Measurements from ENCODE around the gene OPN5.
"Not testable (repeated sequence)": the region's sequence is repeated elsewhere in the genome, so short reads cannot be mapped to it uniquely, and the experiment has no call there.

OPN5 gene

GRCh38 chr6:47781732-47782131 lies at the start of gene OPN5:
OPN5 (plus strand) TSS chr6:47782032; CDS start chr6:47782067, 35 bp downstream.
- Histone ChIP-seq H3K27ac (ENCODE audit: low read length) (no peak within 1 kb of the TSS), H3K4me3 (ENCODE audit: low read length) (no peak within 1 kb of the TSS), H3K9me3 (ENCODE audit: insufficient read depth, low read depth, low read length) (no peaks in the 10 kb centered on the region), H3K4me1 (ENCODE audit: insufficient read depth, low read length) (no peaks in the 10 kb centered on the region), H3K9ac (ENCODE audit: low read depth, low read length) (no peak within 1 kb of the TSS), H3K36me3 (ENCODE audit: insufficient read depth, low read depth, low read length) (no peaks in the 10 kb centered on the region), H3K27me3 (ENCODE audit: insufficient read depth, low read length) (peaks cover 3% of the 10 kb centered on the region; the same call in 1 of the 2 replicates)

- H3K9ac ChIP-seq (ENCODE audit: low read depth, low read length) = no peak overlapping the region
- peaks cover 35% of the 10 kb centered on the region for H3K4me1 ChIP-seq (ENCODE audit: insufficient read depth, low read length)
- no peak overlapping the region for H3K27ac ChIP-seq (ENCODE audit: low read length)
- no peaks in the 10 kb centered on the region for H3K9me3 ChIP-seq (ENCODE audit: insufficient read depth, low read depth, low read length)
- H3K4me3 ChIP-seq (ENCODE audit: low read length) = peak overlapping the region; percentile 39; the same call in 1 of the 2 replicates
- no peaks in the 10 kb centered on the region for H3K36me3 ChIP-seq (ENCODE audit: insufficient read depth, low read depth, low read length)
- no peaks in the 10 kb centered on the region for H3K27me3 ChIP-seq (ENCODE audit: insufficient read depth, low read length)
Measured at GRCh38 chr6:47733879-47734558, 47.8 kb upstream of the OPN5 start.

- no peaks in the 10 kb centered on the region for H3K9me3 ChIP-seq (ENCODE audit: insufficient read depth, low read depth, low read length)
- H3K36me3 ChIP-seq (ENCODE audit: insufficient read depth, low read depth, low read length) = no peaks in the 10 kb centered on the region
- no peaks in the 10 kb centered on the region for H3K27me3 ChIP-seq (ENCODE audit: insufficient read depth, low read length)
- peaks cover 35% of the 10 kb centered on the region for H3K4me1 ChIP-seq (ENCODE audit: insufficient read depth, low read length)
- H3K4me3 ChIP-seq (ENCODE audit: low read length) = peak overlapping the region; percentile 39
- no peak overlapping the region for H3K27ac ChIP-seq (ENCODE audit: low read length)
- 0 out of 2 replicates have a peak overlapping the region, but pooled peaks have one; percentile 6 for H3K9ac ChIP-seq (ENCODE audit: low read depth, low read length)
Measured at GRCh38 chr6:47734831-47735481, 46.9 kb upstream of the OPN5 start.

- H3K4me3 ChIP-seq (ENCODE audit: low read length) = no peak overlapping the region
- no peak overlapping the region for H3K9ac ChIP-seq (ENCODE audit: low read depth, low read length)
- H3K27ac ChIP-seq (ENCODE audit: low read length) = no peak overlapping the region
- peaks cover 39% of the 10 kb centered on the region for H3K4me1 ChIP-seq (ENCODE audit: insufficient read depth, low read length)
- no peaks in the 10 kb centered on the region for H3K9me3 ChIP-seq (ENCODE audit: insufficient read depth, low read depth, low read length)
- H3K27me3 ChIP-seq (ENCODE audit: insufficient read depth, low read length) = no peaks in the 10 kb centered on the region
- H3K36me3 ChIP-seq (ENCODE audit: insufficient read depth, low read depth, low read length) = no peaks in the 10 kb centered on the region
Measured at GRCh38 chr6:47736083-47736700, 45.6 kb upstream of the OPN5 start.

- Histone ChIP-seq H3K4me3 (ENCODE audit: low read length) (no peak overlapping the region), H3K4me1 (ENCODE audit: insufficient read depth, low read length) (peaks cover 39% of the 10 kb centered on the region), H3K27me3 (ENCODE audit: insufficient read depth, low read length) (no peaks in the 10 kb centered on the region), H3K9me3 (ENCODE audit: insufficient read depth, low read depth, low read length) (no peaks in the 10 kb centered on the region), H3K36me3 (ENCODE audit: insufficient read depth, low read depth, low read length) (no peaks in the 10 kb centered on the region), H3K9ac (ENCODE audit: low read depth, low read length) (no peak overlapping the region), H3K27ac (ENCODE audit: low read length) (no peak overlapping the region)
Measured at GRCh38 chr6:47737406-47737805, 44.4 kb upstream of the OPN5 start.

GRCh38 chr6:47740714-47741113 lies 41.1 kb upstream of the OPN5 start:
- H3K36me3 ChIP-seq (ENCODE audit: insufficient read depth, low read depth, low read length) = no peaks in the 10 kb centered on the region
- no peak overlapping the region for H3K4me3 ChIP-seq (ENCODE audit: low read length)
- H3K27me3 ChIP-seq (ENCODE audit: insufficient read depth, low read length) = no peaks in the 10 kb centered on the region
- H3K4me1 ChIP-seq (ENCODE audit: insufficient read depth, low read length) = peaks cover 15% of the 10 kb centered on the region; the same call in 1 of the 2 replicates
- no peaks in the 10 kb centered on the region for H3K9me3 ChIP-seq (ENCODE audit: insufficient read depth, low read depth, low read length)
- no peak overlapping the region for H3K27ac ChIP-seq (ENCODE audit: low read length)
- H3K9ac ChIP-seq (ENCODE audit: low read depth, low read length) = no peak overlapping the region

- Histone ChIP-seq H3K4me1 (ENCODE audit: insufficient read depth, low read length) (peaks cover 5% of the 10 kb centered on the region; the same call in 1 of the 2 replicates), H3K9ac (ENCODE audit: low read depth, low read length) (no peak overlapping the region), H3K36me3 (ENCODE audit: insufficient read depth, low read depth, low read length) (no peaks in the 10 kb centered on the region), H3K4me3 (ENCODE audit: low read length) (no peak overlapping the region), H3K27ac (ENCODE audit: low read length) (no peak overlapping the region), H3K9me3 (ENCODE audit: insufficient read depth, low read depth, low read length) (no peaks in the 10 kb centered on the region), H3K27me3 (ENCODE audit: insufficient read depth, low read length) (no peaks in the 10 kb centered on the region)
Measured at GRCh38 chr6:47741807-47742206, 40.0 kb upstream of the OPN5 start.

- no peaks in the 10 kb centered on the region for H3K27me3 ChIP-seq (ENCODE audit: insufficient read depth, low read length)
- peaks cover 4% of the 10 kb centered on the region; the same call in 1 of the 2 replicates for H3K4me1 ChIP-seq (ENCODE audit: insufficient read depth, low read length)
- H3K9me3 ChIP-seq (ENCODE audit: insufficient read depth, low read depth, low read length) = no peaks in the 10 kb centered on the region
- H3K9ac ChIP-seq (ENCODE audit: low read depth, low read length) = no peak overlapping the region
- no peaks in the 10 kb centered on the region for H3K36me3 ChIP-seq (ENCODE audit: insufficient read depth, low read depth, low read length)
- no peak overlapping the region for H3K27ac ChIP-seq (ENCODE audit: low read length)
- H3K4me3 ChIP-seq (ENCODE audit: low read length) = no peak overlapping the region
Measured at GRCh38 chr6:47743744-47744143, 38.1 kb upstream of the OPN5 start.

GRCh38 chr6:47745269-47745668 lies 36.6 kb upstream of the OPN5 start:
- not testable (repeated sequence) for H3K36me3 ChIP-seq (ENCODE audit: insufficient read depth, low read depth, low read length); H3K9me3 ChIP-seq (ENCODE audit: insufficient read depth, low read depth, low read length); H3K27ac ChIP-seq (ENCODE audit: low read length); H3K4me3 ChIP-seq (ENCODE audit: low read length); H3K9ac ChIP-seq (ENCODE audit: low read depth, low read length); H3K4me1 ChIP-seq (ENCODE audit: insufficient read depth, low read length); H3K27me3 ChIP-seq (ENCODE audit: insufficient read depth, low read length)

GRCh38 chr6:47749757-47750156 lies 32.1 kb upstream of the OPN5 start:
- Histone ChIP-seq H3K4me3 (ENCODE audit: low read length) (no peak overlapping the region), H3K9me3 (ENCODE audit: insufficient read depth, low read depth, low read length) (no peaks in the 10 kb centered on the region; the same call in 1 of the 2 replicates), H3K4me1 (ENCODE audit: insufficient read depth, low read length) (no peaks in the 10 kb centered on the region), H3K36me3 (ENCODE audit: insufficient read depth, low read depth, low read length) (no peaks in the 10 kb centered on the region), H3K9ac (ENCODE audit: low read depth, low read length) (no peak overlapping the region), H3K27ac (ENCODE audit: low read length) (no peak overlapping the region), H3K27me3 (ENCODE audit: insufficient read depth, low read length) (no peaks in the 10 kb centered on the region)

- H3K9ac ChIP-seq (ENCODE audit: low read depth, low read length) = no peak overlapping the region
- H3K27me3 ChIP-seq (ENCODE audit: insufficient read depth, low read length) = no peaks in the 10 kb centered on the region
- no peak overlapping the region for H3K27ac ChIP-seq (ENCODE audit: low read length)
- H3K4me1 ChIP-seq (ENCODE audit: insufficient read depth, low read length) = no peaks in the 10 kb centered on the region
- H3K9me3 ChIP-seq (ENCODE audit: insufficient read depth, low read depth, low read length) = no peaks in the 10 kb centered on the region; the same call in 1 of the 2 replicates
- H3K4me3 ChIP-seq (ENCODE audit: low read length) = no peak overlapping the region
- no peaks in the 10 kb centered on the region for H3K36me3 ChIP-seq (ENCODE audit: insufficient read depth, low read depth, low read length)
Measured at GRCh38 chr6:47752801-47753200, 29.0 kb upstream of the OPN5 start.

GRCh38 chr6:47759364-47759763 lies 22.5 kb upstream of the OPN5 start:
- no peaks in the 10 kb centered on the region for H3K4me1 ChIP-seq (ENCODE audit: insufficient read depth, low read length)
- no peak overlapping the region for H3K4me3 ChIP-seq (ENCODE audit: low read length)
- no peak overlapping the region for H3K27ac ChIP-seq (ENCODE audit: low read length)
- H3K27me3 ChIP-seq (ENCODE audit: insufficient read depth, low read length) = no peaks in the 10 kb centered on the region
- H3K9ac ChIP-seq (ENCODE audit: low read depth, low read length) = no peak overlapping the region
- H3K9me3 ChIP-seq (ENCODE audit: insufficient read depth, low read depth, low read length) = no peaks in the 10 kb centered on the region; the same call in 1 of the 2 replicates
- no peaks in the 10 kb centered on the region for H3K36me3 ChIP-seq (ENCODE audit: insufficient read depth, low read depth, low read length)
